Tibial nerve (tissue), 4 donors: ENCODE results near the gene SLC29A3. TPM values are rescaled to one million over a fixed set of nuclear protein-coding genes. Genes with fewer than 3 reads are reported as not detected.

ENCODE experiments used
- DNase-seq, 2 donors: peaks; one replicate each; pipeline ENCODE4 v3.0.0-alpha.2; 2019; ENCODE audit warnings: low spot score in 2 of 2
- H3K27ac ChIP-seq, 4 donors: fragments of 200-600 bp; sonication (generic) in 3 of 4; one replicate each; pipeline ENCODE4 v1.5.1; 2017 to 2019; ENCODE audit warnings: mild to moderate bottlenecking in 1 of 4
- H3K27me3 ChIP-seq, 2 donors: fragments of 200-600 bp; sonication (generic) in 1 of 2; one replicate each; pipeline versions ENCODE4 v1.5.1 to v1.6.0; 2017 to 2019
- H3K36me3 ChIP-seq, 3 donors: fragments of 200-600 bp; sonication (generic); one replicate each; pipeline ENCODE4 v1.5.1; 2018 to 2019
- H3K4me1 ChIP-seq, 4 donors: fragments of 200-600 bp; sonication (generic) in 3 of 4; one replicate each; pipeline ENCODE4 v1.5.1; 2017 to 2019
- H3K4me3 ChIP-seq, 4 donors: fragments of 200-600 bp; sonication (generic) in 3 of 4; one replicate each; pipeline ENCODE4 v1.5.1; 2017 to 2019; ENCODE audit warnings: mild to moderate bottlenecking in 1 of 4, moderate library complexity in 1 of 4
- H3K9me3 ChIP-seq, 4 donors: fragments of 200-600 bp; sonication (generic) in 3 of 4; one replicate each; pipeline ENCODE4 v1.5.1; 2017 to 2019
- CTCF ChIP-seq, 5 experiments: fragments of 200-600 bp in 3 of 5; fragments of 450-650 bp in 2 of 5; sonication (generic) in 3 of 5; IDR thresholded peaks; one replicate each; pipeline ENCODE4 v1.5.1; 2016 to 2019; ENCODE audit warnings: antibody characterized with exemption in 5 of 5, mild to moderate bottlenecking in 3 of 5, moderate library complexity in 2 of 5
- EP300 ChIP-seq, 2 donors: sonication (generic); formaldehyde crosslinking; IDR thresholded peaks; one replicate each; pipeline ENCODE4 v1.6.1; 2017; ENCODE audit warnings: antibody characterized with exemption in 2 of 2, mild to moderate bottlenecking in 1 of 2
- POLR2A ChIP-seq, 2 donors: fragments of 450-650 bp; IDR thresholded peaks; one replicate each; pipeline ENCODE4 v1.6.1; 2017; ENCODE audit warnings: antibody characterized with exemption in 2 of 2, mild to moderate bottlenecking in 2 of 2, moderate library complexity in 2 of 2
- WGBS, 2 donors: methylation state at CpG; one replicate each; pipeline ENCODE4 v1.1.5; 2018; 5-methylcytosine and 5-hydroxymethylcytosine counted together
- total RNA-seq, 4 donors: library from RNA; depleted of rRNA; stranded (reverse); fragments of >200 nt; gene quantifications; one replicate each; pipeline ENCODE4 v1.1.0, GENCODE V29; 2016

SLC29A3 gene
- total RNA-seq, 4 donors from 2014 or later: 6.5 to 10.1 (median 7.4) TPM

GRCh38 chr10:71334221-71334791, 15.2 kb downstream of the SLC29A3 start:
- no peak for TF ChIP-seq EP300 (IDR thresholded peaks at IDR 0.05)
- TF ChIP-seq POLR2A (IDR thresholded peaks at IDR 0.05): no peak
- TF ChIP-seq CTCF (IDR thresholded peaks at IDR 0.05): no peak
- peaks cover 0 to 15% (median 6%) of the 10 kb centered on the region in 4 donors for H3K4me1 ChIP-seq
- no peak for DNase-seq
- H3K27ac ChIP-seq: peak overlapping the region in 2 of 4 donors; percentile 26 to 54
- no peaks in the 10 kb centered on the region for H3K9me3 ChIP-seq
- WGBS, 2 donors: 65 to 69% methylated on average over 12 of the region's 12 CpGs
- peaks cover 0 to 36% (median 0%) of the 10 kb centered on the region in 3 donors for H3K36me3 ChIP-seq
- no peaks in the 10 kb centered on the region for H3K27me3 ChIP-seq
- no peak overlapping the region for H3K4me3 ChIP-seq

GRCh38 chr10:71335173-71335708, 16.2 kb downstream of the SLC29A3 start:
- peaks cover 0 to 39% (median 0%) of the 10 kb centered on the region in 3 donors for H3K36me3 ChIP-seq
- WGBS, 2 donors: 88 to 91% methylated on average over 15 of the region's 15 CpGs
- H3K27ac ChIP-seq: no peak overlapping the region
- DNase-seq: no peak
- H3K4me1 ChIP-seq: peaks cover 0 to 15% (median 6%) of the 10 kb centered on the region in 4 donors
- TF ChIP-seq CTCF (IDR thresholded peaks at IDR 0.05) (no peak), POLR2A (IDR thresholded peaks at IDR 0.05) (no peak), EP300 (IDR thresholded peaks at IDR 0.05) (no peak)
- H3K9me3 ChIP-seq: no peaks in the 10 kb centered on the region
- no peaks in the 10 kb centered on the region for H3K27me3 ChIP-seq
- H3K4me3 ChIP-seq: no peak overlapping the region

- H3K27ac ChIP-seq: no peak overlapping the region
- no peak for TF ChIP-seq CTCF (IDR thresholded peaks at IDR 0.05)
- TF ChIP-seq POLR2A (IDR thresholded peaks at IDR 0.05): no peak
- TF ChIP-seq EP300 (IDR thresholded peaks at IDR 0.05): no peak
- whole genome bisulfite sequencing, 2 donors: 69 to 72% methylated on average over 6 of the region's 6 CpGs
- H3K4me3 ChIP-seq: no peak overlapping the region
- H3K9me3 ChIP-seq: no peaks in the 10 kb centered on the region
- no peaks in the 10 kb centered on the region for H3K27me3 ChIP-seq
- peaks cover 0 to 15% (median 6%) of the 10 kb centered on the region in 4 donors for H3K4me1 ChIP-seq
- no peak for DNase-seq
- H3K36me3 ChIP-seq: peaks cover 0 to 43% (median 0%) of the 10 kb centered on the region in 3 donors
Observed at GRCh38 chr10:71336632-71337031, 17.6 kb downstream of the SLC29A3 start.

- H3K4me3 ChIP-seq: no peak overlapping the region
- H3K36me3 ChIP-seq: peaks cover 0 to 43% (median 0%) of the 10 kb centered on the region in 3 donors
- WGBS, 2 donors: 88 to 92% methylated on average over 13 of the region's 13 CpGs
- no peak for DNase-seq
- H3K4me1 ChIP-seq: peaks cover 0 to 15% (median 6%) of the 10 kb centered on the region in 4 donors
- H3K9me3 ChIP-seq: no peaks in the 10 kb centered on the region
- no peak for TF ChIP-seq EP300 (IDR thresholded peaks at IDR 0.05)
- TF ChIP-seq POLR2A (IDR thresholded peaks at IDR 0.05): no peak
- TF ChIP-seq CTCF (IDR thresholded peaks at IDR 0.05): no peak
- no peaks in the 10 kb centered on the region for H3K27me3 ChIP-seq
- no peak overlapping the region for H3K27ac ChIP-seq
Observed at GRCh38 chr10:71337219-71337701, 18.2 kb downstream of the SLC29A3 start.

GRCh38 chr10:71338728-71339495, 19.9 kb downstream of the SLC29A3 start:
- peaks cover 0 to 17% (median under 1%) of the 10 kb centered on the region in 4 donors for H3K4me1 ChIP-seq
- H3K27ac ChIP-seq: no peak overlapping the region
- no peaks in the 10 kb centered on the region for H3K27me3 ChIP-seq
- WGBS, 2 donors: 86 to 91% methylated on average over 12 to 13 of the region's 13 CpGs
- DNase-seq: no peak
- peaks cover 0 to 43% (median 0%) of the 10 kb centered on the region in 3 donors for H3K36me3 ChIP-seq
- H3K4me3 ChIP-seq: no peak overlapping the region
- TF ChIP-seq POLR2A (IDR thresholded peaks at IDR 0.05) (no peak), CTCF (IDR thresholded peaks at IDR 0.05) (no peak), EP300 (IDR thresholded peaks at IDR 0.05) (no peak)
- no peaks in the 10 kb centered on the region for H3K9me3 ChIP-seq
